GM21723 (cell line): Measurements from ENCODE around the gene FNDC8.
"Not testable (repeated sequence)": the region's sequence is repeated elsewhere in the genome, so short reads cannot be mapped to it uniquely, and the experiment has no call there.

Experiments used
- ATAC-seq: cut with Tn5 transposase; IDR thresholded peaks from one replicate; pipeline ENCODE4 v1.9.1; 2021; ENCODE audit warnings: mild to moderate bottlenecking, moderate library complexity; ENCODE audit not compliant: unreplicated experiment

Gene FNDC8

DNA sequence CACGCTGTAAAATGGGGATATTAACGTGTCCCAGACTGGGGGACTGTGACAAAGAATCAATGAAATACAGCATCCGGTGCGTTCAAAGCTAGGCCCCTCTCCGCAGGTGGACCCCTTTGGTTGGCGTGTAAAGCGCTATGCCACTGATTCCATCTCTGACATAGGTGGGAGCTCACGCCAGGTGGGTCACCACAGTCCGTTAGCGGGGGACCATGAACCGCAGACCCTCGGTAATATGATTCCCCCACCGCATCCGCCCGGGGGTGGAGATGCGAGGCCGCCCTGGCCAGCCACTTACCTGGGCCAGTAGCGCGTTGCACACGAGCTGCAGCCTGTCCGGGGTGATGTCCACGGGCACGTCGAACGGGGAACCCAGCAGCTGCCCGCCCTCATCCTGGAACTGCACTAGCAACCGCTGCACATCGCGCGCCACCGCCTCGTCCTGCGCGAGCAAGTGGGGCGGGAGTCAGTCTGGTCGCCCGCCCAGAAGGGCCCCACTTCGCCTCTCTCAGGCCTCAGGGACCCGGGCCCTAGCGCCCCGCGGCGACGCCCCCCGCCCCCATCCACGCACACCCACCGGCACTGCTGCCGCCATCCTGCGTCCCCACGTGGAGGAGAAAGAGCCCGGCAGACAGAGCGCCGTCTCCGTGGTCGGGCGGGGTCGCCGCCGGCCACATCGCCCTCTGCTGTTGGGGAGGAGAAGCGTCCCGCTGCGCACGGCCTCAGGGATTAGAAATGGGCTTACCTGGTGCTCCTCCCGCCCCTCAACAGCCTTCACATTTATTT, 20.5 kb downstream of the FNDC8 start, which contains the start of gene NLE1:
NLE1 (minus strand) TSS at position 623 of the 786 bp plus-strand sequence; CDS start at position 595, 28 bp downstream.
- ATAC-seq, result peak; percentile 93

- no peak for ATAC-seq
Measured at GRCh38 chr17:35142467-35142796, 21.0 kb downstream of the FNDC8 start.

- no peak for ATAC-seq
Measured at GRCh38 chr17:35144840-35145239, 23.4 kb downstream of the FNDC8 start.

DNA sequence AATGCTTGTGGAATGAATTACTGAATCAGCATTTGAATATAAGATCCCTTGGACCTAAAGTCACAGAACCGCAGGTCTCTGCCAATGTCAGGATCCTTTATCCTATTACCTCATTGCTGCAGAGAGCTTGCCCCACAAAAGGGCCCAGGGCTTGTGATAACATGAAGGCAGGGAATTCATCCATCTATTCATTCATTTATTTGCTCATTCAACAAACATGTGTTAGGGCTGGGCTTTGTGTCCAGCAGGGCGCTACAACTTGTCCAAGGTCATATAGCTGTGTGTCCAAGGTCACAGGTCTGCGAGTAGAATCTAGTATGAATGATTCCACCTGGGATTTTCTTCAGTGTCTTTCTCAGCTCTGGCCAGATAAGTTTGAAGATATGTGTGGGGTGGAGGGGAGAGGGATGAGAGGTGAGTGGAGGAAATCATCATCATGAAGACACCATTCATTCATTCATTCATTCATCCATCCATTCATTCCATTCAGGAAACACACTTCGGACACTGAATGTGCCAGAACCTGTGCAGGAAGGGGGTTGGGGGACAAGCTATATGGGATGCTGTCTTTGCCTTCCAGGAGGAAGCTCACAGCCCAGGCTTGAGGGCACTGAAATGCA, 24.9 kb downstream of the FNDC8 start:
- ATAC-seq, result no peak

- no peak for ATAC-seq
Measured at GRCh38 chr17:35147375-35147905, 26.0 kb downstream of the FNDC8 start, which contains the start of gene UNC45B. Gene UNC45B, plus strand, starts transcription at chr17:35147817. Its CDS starts 447 bp downstream, at chr17:35148264.

GRCh38 chr17:35148144-35148543, 26.7 kb downstream of the FNDC8 start:
- no peak for ATAC-seq

- ATAC-seq, result no peak
Measured at GRCh38 chr17:35149941-35150340, 28.5 kb downstream of the FNDC8 start.

DNA sequence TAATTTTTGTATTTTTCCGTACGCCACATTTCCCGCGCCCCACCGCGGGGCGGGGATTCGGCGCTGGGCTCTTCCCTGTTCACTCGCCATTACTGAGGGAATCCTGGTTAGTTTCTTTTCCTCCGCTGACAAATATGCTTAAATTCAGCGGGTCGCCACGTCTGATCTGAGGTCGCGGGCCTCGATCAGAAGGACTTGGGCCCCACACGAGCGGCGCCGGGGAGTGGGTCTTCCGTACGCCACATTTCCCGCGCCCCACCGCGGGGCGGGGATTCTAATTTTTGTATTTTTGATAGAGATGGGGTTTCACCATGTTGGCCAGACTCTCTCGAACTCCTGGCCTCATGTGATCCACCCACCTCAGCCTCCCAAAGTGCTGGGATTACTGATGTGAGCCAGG, 29.7 kb downstream of the FNDC8 start:
- ATAC-seq, result not testable (repeated sequence)

DNA sequence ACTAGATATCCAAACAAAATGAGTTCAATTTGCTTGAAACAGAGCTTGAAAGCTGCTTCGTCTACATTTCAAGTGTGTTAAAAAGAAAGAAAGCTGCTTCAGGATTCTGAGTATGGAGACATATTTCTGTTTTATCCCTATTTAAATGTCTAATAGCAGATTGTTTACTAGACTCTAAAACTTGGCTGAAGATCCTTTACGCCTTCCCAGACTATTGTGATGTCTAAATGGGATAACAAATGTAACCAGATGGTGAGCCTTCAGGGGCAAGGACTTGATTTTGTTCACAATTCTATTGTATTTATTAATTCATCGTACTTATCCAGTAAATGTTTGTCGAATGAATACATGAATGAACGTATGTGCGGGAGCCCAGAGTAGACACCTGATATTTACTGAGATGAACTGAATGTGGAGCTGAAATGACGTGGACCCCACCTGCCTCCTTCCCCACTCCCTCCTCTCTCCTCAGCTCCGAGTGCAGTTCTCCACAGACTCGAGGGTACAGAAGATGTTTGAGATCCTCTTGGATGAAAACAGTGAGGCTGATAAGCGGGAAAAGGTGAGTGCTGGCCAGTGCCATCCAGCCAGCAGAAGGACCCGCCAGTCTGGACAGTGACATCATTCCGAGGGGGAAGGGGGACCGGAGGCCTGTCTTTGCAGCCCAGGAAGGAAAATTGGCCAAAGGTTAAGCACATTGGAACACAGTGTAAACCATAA, 31.2 kb downstream of the FNDC8 start:
- no peak for ATAC-seq

- no peak for ATAC-seq
Measured at GRCh38 chr17:35154196-35155165, 33.1 kb downstream of the FNDC8 start.

- no peak for ATAC-seq
Measured at GRCh38 chr17:35155246-35155645, 33.8 kb downstream of the FNDC8 start.

- ATAC-seq, result no peak
Measured at GRCh38 chr17:35159940-35160339, 38.5 kb downstream of the FNDC8 start.

DNA sequence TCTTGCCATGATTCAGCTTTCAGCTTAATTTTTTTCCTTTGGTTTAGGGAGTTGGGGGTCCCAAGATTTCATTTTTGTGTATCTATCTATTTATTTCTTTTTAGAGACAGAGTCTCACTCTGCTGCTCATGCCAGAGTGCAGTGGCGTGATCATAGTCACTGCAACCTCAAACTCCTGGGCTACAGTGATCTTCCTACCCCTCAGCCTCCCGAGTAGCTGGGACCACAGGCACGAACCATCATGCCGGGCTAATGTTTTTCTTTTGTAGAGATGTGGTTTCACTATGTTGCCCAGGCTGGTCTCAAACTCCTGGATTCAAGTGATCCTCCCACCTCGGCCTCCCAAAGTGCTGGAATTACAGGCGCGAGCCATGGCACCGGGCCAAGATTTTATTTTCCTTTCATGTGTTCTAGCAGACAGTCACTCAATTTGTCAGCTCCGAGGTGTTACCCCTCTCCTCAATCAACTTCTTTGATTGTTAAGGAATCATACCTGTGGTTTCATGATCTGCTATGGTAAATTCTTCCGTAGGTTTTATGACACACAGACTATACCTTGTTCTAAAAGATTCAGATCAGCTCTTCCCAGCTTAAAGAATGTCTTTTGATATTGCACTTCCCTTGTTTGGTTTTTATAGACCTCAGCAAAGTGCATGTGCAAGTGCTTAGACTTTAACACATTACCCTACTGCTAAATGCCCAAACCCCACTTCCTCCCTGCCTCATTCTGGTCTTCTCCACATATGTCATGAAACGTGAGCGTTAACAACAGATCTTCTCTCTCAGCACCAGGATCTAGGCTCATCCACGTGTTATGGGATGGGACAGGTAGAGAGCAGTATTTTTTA, 39.2 kb downstream of the FNDC8 start:
- ATAC-seq, result no peak

GRCh38 chr17:35161281-35161761, 39.9 kb downstream of the FNDC8 start:
- no peak for ATAC-seq

DNA sequence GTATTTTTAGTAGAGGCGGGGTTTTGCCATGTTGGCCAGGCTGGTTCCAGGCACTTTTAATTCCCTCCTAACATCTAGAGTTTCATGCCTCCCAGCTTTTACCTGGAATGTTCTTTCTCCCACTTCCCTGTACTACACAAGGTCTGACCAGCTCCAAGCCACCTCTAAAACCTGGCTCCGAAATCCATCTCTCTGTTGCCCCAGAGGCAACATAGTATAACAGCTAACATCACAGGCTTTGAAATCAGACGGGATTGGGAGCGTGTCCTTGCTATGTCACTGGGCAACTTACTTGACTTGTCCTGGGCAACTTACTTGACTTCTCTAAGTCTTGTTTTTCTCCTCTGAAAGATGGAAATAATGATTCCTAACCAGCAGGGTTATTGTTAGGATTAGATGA, 41.3 kb downstream of the FNDC8 start:
- ATAC-seq, result no peak

GRCh38 chr17:35163886-35164285, 42.5 kb downstream of the FNDC8 start:
- ATAC-seq, result no peak

- ATAC-seq, result no peak
Measured at GRCh38 chr17:35164716-35165115, 43.3 kb downstream of the FNDC8 start.

- ATAC-seq, result no peak
Measured at GRCh38 chr17:35166526-35166925, 45.1 kb downstream of the FNDC8 start.

DNA sequence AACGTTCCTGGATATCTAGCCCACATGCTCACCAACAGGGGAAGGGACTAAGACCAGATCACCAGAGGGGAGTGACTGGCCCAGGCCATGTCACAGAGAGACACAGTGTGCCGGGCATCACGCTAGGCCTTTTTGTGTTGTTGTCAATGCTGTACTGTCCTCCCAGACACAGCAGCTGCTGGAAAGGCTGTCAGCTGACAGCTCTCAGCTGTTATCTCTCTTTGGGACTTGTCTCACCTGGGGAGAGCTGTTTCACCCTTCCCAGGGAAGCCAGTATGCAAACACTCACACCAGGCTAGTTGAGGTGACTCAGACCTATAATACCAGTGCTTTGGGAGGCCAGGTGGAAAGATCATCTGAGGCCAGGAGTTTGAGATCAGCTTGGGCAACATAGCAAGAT, 45.6 kb downstream of the FNDC8 start:
- no peak for ATAC-seq
